ENCODE measurements around the gene ITIH2.
"Not testable (repeated sequence)": the region's sequence is repeated elsewhere in the genome, so short reads cannot be mapped to it uniquely, and the experiment has no call there.

The ITIH2 gene

DNA sequence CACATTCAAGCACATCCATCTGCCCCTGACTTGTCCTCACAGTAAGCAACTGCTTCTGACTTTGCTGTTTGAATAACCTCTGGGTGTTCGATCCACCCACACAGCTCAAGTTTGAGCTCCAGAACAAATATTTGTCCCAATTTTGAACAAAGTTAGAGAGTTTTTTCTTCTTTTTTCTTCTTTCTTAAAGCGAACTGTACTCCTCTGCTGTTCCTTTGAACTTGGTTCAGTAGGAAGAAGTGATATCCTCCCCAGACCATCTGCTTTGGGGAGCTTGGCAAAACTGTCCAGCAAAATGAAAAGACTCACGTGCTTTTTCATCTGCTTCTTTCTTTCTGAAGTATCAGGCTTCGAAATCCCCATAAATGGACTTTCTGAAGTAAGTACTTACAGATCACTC lies at the start of gene ITIH2:
ITIH2 (plus strand) TSS at position 177 of the 400 bp plus-strand sequence; CDS start at position 296, 119 bp downstream.
- no peak for DNase-seq (ENCODE audit: low spot score)

- not testable (repeated sequence) for DNase-seq (ENCODE audit: low spot score)
Measured at GRCh38 chr10:7657079-7657478, 46.0 kb upstream of the ITIH2 start.

DNA sequence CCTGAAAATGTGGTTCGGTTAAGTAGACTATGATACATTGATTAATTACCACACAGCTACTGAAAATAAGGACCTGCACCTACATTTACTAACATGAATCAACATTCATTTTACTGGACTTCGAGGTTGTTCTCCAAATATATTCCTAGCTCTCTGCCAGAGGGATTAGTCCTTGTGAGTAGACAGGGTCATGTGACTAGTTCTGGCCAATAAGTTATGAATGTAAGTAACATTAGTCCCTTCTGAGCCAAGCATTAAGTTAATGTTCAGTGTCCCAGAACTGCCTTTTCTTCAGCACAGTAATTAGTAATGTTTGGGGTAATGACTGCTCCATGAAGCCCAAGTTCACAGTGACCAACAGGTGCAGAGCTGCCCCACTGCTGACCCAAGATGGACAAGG lies 45.6 kb upstream of the ITIH2 start:
- DNase-seq (ENCODE audit: low spot score), result peak; percentile 17

DNA sequence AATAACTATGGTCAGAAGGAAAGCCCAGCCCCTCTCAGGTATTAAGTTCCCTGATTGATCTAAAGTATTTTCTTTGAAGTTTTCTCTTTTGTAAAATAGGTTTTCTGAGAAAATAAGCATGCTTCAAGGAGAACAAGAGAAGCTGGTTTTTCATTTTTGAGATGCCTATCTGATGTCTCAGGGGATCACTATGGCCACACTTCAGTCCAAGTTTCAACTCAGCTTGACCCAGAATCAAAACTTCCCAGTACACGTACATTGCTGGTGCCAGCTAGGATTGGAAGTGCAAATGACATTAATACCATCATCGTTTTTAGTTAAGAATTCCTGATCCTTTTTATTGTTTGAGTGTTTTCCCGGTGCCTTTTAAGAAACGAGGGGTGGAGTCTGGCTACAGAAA lies 43.6 kb upstream of the ITIH2 start:
- no peak for DNase-seq (ENCODE audit: low spot score)

DNA sequence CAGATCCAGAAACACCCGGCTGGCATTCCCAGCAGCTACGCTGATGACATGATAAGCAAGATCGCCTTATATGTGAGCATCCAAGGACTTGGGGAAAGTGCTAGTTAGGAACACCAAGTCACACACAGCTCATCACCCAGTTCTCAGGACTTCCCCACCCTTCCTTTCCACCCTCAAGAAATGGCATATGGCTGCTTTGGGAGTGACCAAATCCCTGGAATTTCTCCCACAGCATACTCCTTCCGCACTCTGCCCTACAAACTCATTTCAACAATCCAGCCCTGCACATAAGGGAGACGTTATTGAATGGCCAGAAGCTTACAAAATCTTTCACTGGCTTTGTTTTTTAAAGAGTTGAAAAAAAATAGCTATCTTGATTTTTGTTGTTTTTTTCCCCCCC lies 40.6 kb upstream of the ITIH2 start:
- no peak for DNase-seq (ENCODE audit: low spot score)

GRCh38 chr10:7664707-7665106 lies 38.4 kb upstream of the ITIH2 start:
- no peak for DNase-seq (ENCODE audit: low spot score)

DNA sequence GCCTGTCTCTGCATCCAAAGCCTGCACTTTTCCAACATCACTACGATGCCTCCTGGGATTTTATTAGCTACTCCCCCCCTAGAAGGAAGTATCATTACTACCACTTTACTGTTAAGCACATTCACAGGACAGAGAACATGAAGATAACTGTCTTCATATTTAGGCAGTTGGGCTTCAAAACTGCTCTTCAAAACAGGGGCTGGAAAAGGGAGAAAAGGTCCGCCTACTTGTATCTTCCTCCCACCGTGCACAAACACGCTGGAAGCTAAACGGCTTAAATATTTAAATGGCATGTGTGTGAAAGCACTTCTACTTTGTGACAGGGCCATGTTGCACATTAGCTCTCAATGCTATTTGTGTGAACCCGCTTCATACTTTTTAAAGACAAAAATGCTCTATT lies 37.3 kb upstream of the ITIH2 start:
- DNase-seq (ENCODE audit: low spot score), result no peak

GRCh38 chr10:7666253-7667023 lies 36.7 kb upstream of the ITIH2 start, which contains the start of gene ITIH5:
ITIH5 (minus strand) TSS chr10:7666966; CDS start chr10:7666892, 74 bp downstream.
- DNase-seq (ENCODE audit: low spot score), result no peak

GRCh38 chr10:7667262-7668141 lies 35.6 kb upstream of the ITIH2 start:
- no peak for DNase-seq (ENCODE audit: low spot score)

DNA sequence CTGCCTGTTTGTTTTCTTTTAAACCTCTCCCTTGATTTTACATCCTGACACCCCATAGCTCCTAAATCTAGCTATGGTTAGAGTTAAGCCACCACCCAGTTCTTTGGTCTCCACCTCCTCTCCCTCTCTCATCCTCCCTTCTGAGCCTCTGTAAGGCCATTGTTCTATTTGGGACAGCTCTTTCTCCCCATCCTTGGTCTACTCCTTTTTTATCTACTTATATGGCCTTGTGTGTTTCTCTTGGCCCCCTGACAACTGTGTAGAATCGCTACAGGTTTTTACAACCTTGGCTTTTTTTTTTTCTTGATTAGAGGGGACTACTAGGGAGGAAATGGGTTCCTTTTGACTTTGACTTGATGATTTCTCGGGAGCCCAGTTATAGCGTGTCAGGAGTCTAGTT lies 33.0 kb upstream of the ITIH2 start:
- DNase-seq (ENCODE audit: low spot score), result no peak

GRCh38 chr10:7672341-7673134 lies 30.6 kb upstream of the ITIH2 start:
- no peak for DNase-seq (ENCODE audit: low spot score)

DNA sequence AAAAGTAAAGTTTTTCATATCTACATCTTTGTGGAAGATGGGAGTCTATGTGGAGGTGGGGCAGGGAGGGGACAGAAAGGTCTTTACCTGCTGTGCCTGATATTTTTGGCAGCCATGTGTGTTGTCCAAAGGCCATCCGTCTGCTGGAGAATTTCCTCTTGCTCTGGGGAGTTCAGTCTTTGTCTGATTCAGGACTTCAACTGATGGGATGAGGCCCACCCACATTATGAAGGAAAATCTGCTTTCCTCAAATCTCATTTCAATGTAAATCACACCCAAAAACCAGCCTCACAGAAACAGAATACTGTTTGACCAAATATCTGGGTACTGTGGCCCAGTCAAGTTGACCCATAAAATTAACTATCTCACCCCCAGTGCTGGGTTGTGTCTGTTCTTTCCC lies 23.9 kb upstream of the ITIH2 start:
- no peak for DNase-seq (ENCODE audit: low spot score)

DNA sequence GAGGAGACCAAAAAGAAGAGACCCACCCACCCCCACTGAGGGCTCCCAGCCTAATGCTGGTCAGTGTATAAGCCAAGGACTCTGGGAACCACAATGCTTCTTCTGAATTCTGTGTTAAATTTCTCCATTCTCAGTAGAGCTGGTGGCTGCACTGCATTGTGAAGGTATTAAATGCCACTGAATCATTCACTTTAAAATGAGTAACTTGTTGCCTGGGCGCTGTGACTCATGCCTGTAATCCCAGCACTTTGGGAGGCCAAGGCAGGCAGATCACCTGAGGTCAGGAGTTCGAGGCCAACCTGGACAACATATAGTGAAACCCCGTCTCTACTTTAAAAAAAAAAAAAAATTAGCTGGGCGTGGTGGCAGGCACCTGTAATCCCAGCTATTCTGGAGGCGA lies 23.0 kb upstream of the ITIH2 start:
- DNase-seq (ENCODE audit: low spot score), result peak; percentile 58

DNA sequence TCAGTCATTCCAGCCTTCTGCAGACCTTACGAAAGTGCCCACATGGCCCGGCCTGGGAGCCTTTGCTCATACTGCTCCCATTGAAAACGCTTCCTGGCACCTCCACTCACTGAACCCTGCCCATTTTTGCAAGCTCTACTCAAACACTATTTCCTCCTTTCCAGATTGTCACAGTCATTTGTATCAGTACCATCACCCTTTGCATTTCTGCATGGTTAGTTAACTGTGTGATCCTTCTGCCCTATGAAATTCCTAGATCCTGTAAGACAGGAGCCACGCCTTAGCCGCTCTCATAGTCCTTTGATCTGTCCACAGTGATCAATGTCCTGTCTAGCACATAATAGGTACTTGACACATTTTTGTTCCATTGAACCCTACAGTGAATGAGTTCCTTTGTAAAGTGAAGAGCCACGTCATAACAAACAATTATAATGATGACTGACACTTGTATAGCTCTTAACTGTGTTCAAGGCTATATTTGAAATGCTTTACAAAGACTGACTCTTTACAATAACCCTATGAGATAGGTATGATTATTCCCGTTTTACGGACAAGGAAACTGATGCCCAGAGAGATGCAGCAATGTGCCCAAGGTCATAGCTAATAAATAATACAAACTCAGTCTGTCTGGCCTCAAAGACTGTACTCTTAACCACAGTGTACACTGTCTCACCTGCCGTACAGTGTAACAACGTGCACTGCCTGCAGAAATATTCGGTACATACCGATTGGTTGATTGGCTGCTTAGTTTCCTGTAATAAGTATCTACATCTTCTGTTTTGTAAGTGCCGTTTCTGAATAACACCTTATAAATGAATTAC lies 16.6 kb upstream of the ITIH2 start:
- DNase-seq (ENCODE audit: low spot score), result peak; percentile 56

- DNase-seq (ENCODE audit: low spot score), result peak; percentile 88
Measured at GRCh38 chr10:7687228-7687907, 15.7 kb upstream of the ITIH2 start.

DNA sequence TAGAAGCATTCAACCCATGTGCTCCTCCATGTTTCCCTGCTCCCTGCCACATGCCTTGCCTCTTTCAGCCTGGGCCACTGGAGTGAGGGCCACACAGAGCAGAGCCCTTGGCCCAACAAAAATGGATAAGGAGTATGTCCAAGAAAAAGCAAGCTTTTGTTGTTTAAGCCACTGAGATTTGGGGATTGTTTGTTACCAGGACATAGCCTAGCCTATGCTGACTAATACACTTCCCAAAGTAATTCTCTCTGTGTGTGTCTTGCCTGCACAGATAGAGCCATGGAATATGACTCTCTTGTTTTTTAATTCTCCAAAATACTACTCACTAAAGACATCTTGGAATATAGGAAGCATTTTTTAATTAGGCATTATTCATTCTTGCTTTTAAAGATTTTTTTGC lies 13.5 kb upstream of the ITIH2 start:
- no peak for DNase-seq (ENCODE audit: low spot score)

- not testable (repeated sequence) for DNase-seq (ENCODE audit: low spot score)
Measured at GRCh38 chr10:7690885-7691597, 12.1 kb upstream of the ITIH2 start.

GRCh38 chr10:7692368-7692767 lies 10.7 kb upstream of the ITIH2 start:
- not testable (repeated sequence) for DNase-seq (ENCODE audit: low spot score)

DNA sequence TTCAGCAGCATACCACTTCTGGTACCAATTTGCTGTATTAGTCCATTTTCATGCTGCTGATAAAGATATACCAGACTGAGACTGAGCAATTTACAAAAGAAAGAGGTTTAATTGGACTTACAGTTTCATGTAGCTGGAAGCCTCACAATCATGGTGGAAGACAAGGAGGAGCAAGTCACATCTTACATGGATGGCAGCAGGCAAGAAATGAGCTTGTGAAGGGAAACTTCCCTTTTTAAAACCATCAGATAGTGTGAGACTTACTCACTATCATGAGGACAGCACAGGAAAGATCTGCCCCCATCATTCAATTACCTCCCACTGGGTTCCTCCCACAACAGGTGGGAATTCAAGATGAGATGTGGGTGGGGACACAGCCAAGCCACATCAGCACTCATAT lies 9.9 kb upstream of the ITIH2 start:
- not testable (repeated sequence) for DNase-seq (ENCODE audit: low spot score)

DNA sequence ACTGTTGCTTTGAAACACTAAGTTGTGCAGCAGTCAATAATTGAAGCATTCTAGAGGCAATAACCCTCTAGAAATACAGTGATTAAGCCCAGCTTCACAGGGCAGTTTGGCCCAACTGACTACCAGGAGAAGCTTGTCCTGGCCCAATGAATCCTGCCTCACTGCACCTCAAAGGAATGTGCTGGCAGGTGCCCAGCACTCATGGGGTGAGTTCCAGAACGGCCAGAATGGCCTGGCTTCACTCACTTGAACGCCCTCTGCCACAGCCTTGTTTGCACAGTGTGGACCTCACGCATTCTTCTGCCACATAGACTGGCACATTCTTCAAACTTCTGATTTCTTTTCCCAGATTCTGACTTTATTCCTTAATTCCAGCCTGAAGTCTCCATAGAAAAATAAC lies 6.6 kb upstream of the ITIH2 start:
- peak; percentile 95 for DNase-seq (ENCODE audit: low spot score)
